NT2/D1 (cell line): ENCODE results near the gene TNS3.

Experiments
- SUZ12 ChIP-seq: IDR thresholded peaks from 2 replicates; pipeline ENCODE4 v1.6.1; 2011; ENCODE audit not compliant: insufficient read length, insufficient read depth; ENCODE audit errors: extremely low read depth
- YY1 ChIP-seq: IDR thresholded peaks from 2 replicates; pipeline ENCODE4 v1.6.1; 2011; ENCODE audit not compliant: insufficient read length, insufficient read depth
- ZNF274 ChIP-seq: IDR thresholded peaks from 2 replicates; pipeline ENCODE4 v1.6.1; 2011; ENCODE audit warnings: mild to moderate bottlenecking, low read depth, low read length

GRCh38 chr7:47231032-47231431 is 350.9 kb downstream of the TNS3 start:
- no peak for TF ChIP-seq YY1
- no peak for TF ChIP-seq ZNF274
- no peak for TF ChIP-seq SUZ12
